Measurements from ENCODE around the gene SRRM2.
A peak's percentile ranks its signal among the peaks of the same experiment; 100 is the strongest.

SRRM2 gene

DNA sequence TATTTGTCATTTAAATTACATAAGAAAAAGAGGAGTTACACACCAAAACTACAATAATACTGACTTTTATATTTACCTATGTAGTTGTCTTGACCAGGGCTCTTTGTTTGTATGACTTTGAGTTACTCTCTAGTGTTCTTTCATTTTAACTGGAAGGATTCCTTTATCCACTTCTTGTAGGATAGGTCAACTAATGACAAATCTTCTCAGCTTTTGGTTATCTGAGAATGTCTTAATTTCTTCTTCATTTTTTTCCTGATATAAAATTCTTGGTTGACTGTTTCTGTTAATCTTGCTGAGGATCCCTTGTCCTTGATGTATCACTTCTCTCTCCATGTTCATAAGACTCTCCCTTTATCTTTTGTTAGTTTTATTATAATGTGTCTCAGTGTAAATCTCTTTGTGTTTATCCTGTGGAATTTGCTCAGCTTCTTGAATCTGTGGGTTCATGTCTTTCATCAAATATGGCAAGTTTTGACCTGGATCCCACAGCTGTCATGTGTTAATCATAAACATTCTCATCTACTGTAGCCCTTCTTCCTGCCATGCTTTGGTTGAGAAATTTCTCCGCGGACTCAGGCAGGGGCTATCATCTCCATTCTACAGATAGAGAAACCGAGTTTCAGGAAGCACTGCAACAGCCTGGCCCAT is 51.2 kb downstream of the SRRM2 start:
- DNase-seq, result no peak

DNA sequence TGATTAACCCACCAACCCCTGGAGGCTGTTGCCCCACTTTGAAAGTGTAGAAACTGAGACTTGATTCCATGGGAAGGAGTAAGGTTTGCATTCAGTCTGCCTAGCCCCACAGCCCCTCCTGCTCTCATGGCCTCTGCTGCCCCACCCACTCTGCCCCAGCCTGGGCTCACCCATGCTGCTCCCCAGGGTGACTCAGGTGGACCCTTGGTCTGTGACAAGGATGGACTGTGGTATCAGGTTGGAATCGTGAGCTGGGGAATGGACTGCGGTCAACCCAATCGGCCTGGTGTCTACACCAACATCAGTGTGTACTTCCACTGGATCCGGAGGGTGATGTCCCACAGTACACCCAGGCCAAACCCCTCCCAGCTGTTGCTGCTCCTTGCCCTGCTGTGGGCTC is 52.3 kb downstream of the SRRM2 start:
- no peak for DNase-seq

GRCh38 chr16:2806286-2806685 is 53.8 kb downstream of the SRRM2 start:
- DNase-seq, result no peak

DNA sequence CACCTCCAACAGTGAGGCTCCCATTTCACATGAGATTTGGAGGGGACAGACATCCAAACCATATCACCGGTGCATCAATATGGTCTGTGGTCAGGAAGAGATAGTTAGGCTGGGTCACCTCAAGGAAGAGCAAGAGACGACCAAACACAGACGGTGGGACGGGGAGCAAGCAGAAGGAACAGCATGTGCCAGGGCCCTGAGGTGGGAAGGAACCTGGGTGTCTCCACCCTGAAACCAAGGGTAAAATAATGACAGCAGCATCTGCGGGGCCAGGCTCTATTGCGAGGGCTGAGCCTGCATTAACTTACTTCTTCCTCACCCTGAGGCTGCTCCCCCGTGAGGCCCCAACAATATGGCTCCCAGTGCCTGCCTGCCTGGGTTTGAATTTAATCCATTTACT is 55.7 kb downstream of the SRRM2 start:
- no peak for DNase-seq

GRCh38 chr16:2809149-2809760 is 56.8 kb downstream of the SRRM2 start:
- no peak for DNase-seq

GRCh38 chr16:2810651-2811050 is 58.2 kb downstream of the SRRM2 start:
- DNase-seq, result no peak

DNA sequence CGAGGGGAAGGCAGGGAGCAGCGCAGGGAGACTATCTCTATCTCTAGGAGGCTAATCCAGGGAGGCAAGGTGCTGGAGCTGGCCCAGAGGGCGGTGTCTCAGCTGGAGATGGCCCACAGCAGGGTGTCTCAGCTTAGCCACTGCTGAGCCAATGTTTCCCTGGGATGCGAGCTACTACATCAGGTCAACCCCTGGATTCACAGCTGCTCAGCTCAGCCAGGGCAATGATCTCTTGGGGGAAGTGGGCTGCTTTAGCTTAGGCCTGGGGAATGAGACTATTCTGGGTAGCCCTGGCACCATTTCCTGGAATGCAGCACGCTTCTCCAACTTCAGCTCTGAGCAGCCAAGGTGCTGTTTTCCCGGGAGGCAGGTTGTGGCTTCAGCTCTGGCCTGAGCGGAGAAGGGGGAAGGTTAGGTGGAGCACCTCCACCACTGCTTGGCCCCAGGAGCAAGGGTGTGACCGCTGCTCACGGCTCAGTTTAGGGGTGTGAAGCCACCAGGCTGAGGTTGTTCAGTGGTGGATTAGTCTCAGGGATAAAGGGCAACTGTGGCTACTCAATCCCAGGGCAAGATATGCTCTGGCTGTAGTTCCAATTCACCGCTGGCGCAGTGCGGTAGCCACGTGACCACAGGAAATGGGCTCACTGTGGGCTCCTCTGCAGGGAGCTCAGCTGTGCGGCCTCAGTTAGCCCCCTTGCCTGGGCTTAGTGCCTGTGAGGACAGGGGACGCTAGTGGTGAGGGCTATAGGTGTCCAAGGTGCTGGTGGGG is 59.4 kb downstream of the SRRM2 start:
- no peak for DNase-seq

DNA sequence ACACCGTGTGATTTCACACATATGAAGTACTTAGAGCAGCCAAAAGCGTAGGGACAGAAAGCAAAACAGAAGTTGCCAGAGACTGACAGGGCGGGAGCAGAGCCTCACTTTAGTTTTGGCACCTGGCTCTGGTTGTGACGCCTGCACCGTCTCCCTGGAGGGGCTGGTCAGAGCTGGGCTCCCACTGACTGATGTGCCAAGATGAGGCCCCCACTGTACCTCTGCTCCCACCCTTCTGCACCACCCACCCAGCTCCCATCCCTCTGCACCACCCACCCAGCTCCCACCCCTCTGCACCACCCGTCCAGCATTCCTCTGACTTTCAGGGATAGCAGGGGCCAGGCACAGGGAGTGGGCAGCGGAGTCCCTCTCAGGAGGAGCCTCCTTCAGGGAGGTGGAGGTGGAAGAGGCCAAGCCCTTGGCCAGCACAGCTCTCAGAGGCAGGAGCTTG is 61.4 kb downstream of the SRRM2 start:
- no peak for DNase-seq

DNA sequence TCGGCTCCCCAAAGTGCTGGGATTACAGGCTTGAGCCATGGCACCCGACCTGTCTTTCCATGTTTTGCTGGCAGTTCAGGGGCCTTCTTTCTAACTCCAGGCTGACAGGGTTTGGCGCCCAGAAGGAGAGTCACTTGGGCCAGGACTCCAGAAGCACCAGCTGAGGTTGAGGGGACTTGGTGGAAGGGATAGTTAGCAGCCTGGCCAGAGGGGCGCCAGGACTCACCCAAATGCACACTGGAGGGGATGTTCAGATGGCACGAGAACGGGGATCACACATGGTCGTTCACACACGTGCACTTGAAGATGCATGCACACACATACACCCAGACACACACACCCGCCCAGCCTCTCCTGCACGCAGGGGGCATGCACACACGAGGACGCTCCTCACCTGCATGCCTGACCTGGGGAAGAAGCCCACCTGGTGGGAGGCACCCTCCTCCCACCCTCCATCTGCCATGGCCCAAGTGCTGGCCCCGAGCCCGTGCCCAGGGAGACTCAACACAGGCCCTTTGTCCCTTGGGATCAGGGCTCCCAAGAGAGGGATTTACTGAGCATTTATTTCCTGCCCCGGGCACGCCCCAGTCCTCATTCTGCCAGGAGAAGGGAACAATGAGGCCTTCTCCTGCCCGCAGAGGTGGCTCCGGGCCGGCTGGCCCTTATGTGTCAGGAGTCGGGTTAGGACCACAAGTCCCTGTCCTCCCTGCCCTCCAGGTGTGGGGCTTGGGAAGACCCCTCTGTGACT is 62.3 kb downstream of the SRRM2 start:
- no peak for DNase-seq

- DNase-seq, result no peak
These were observed 62.9 kb downstream of the SRRM2 start for GRCh38 chr16:2815299-2815771.

GRCh38 chr16:2816751-2817339 is 64.4 kb downstream of the SRRM2 start, which contains the start of gene PRSS21:
Gene PRSS21 (plus strand): TSS chr16:2817237. CDS start chr16:2817269, 32 bp downstream.
- DNase-seq, result peak; percentile 51

GRCh38 chr16:2817340-2818271 is 65.2 kb downstream of the SRRM2 start:
- DNase-seq, result no peak

DNA sequence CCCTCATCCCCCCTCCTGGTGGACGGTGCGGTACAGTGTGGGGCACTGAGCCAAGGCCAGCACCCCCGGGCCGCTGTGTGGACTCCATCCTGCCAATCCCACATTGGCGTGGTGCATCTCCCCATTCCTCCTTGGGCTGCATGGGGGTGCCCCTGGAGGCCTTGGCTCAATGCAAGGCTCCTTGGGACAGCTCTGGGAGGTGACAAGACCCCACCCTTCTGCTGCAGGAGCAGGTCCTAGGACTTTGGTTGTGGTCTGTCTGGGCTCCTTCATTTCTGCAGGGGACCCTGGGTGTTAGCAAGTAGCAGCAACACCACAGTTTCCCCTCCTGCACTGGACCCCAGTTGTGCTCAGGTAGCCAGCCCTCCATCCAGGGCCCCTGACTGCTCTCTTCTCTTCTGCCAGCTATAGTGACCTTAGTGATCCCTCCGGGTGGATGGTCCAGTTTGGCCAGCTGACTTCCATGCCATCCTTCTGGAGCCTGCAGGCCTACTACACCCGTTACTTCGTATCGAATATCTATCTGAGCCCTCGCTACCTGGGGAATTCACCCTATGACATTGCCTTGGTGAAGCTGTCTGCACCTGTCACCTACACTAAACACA is 65.9 kb downstream of the SRRM2 start:
- DNase-seq, result no peak

DNA sequence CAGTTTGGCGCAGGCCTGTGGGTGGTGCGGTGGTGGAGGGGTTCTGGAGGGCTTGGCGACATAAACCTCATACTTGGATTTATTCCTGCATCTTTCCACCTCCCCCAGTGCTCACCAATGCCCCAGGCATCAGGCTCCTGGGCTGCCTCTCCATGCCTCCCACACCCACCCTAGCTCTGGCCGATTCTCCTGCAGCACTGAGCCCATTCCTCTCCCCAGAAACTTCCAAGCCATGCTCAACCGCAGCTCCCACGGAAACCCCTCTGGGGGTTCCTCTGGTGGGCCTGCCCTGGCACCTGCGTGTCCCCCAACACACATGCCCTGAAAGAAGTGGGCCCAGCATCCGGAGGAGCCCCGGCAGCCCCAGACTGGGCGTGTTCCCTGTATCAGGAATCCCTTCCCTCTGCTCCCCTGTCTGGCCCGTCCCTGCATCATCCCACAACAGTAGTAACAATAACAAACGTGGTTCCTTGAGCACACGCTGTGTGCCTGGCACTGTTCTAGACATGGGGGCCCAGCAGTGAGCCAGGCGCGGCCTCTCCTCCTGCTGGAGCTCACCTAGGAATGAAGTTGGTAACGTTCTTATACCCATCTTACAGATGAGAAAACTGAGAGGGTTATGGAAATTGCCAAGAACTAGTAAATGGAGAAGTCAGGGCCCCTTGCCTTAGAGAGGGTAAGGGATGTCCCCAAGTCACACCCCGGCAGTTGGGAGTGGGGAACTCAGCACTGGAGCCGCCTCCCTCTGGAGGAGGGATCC is 66.9 kb downstream of the SRRM2 start:
- no peak for DNase-seq

GRCh38 chr16:2819939-2820835 is 67.7 kb downstream of the SRRM2 start:
- DNase-seq, result no peak
